Suprapubic skin (tissue), 3 donors: ENCODE results near the gene TXLNB.

Source experiments
- POLR2A ChIP-seq, 2 donors: fragments of 450-650 bp; IDR thresholded peaks; one replicate each; pipeline ENCODE4 v1.6.1; 2017; ENCODE audit warnings: antibody characterized with exemption in 2 of 2, mild to moderate bottlenecking in 2 of 2, moderate library complexity in 2 of 2
- TF ChIP-seq, protein P1 (sequence below), 2 donors: fragments of 200-600 bp in 1 of 2; fragments of 450-650 bp in 1 of 2; sonication (generic) in 1 of 2; IDR thresholded peaks; one replicate each; pipeline ENCODE4 v1.5.1; 2016 to 2019; ENCODE audit warnings: antibody characterized with exemption in 2 of 2, mild to moderate bottlenecking in 1 of 2, moderate library complexity in 1 of 2

DNA sequence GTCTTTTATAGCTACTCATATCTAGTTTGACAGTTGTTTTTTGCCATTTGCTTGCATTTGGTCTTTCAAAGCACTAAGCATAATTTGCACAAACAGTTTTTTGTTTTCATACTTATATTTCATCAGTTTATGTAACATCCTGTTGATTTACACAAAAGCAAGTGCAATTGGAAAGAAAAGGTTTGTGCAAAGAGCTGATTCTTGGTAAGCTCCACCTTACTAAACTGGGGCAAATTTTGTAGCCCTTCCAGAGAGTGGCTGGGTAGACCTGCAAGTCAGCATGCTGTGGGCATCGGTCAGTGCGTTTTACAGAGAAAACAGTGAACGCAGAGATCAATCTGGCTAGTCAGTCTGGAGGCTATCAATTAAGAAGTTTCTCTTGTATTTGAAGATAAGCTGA lies 34.5 kb downstream of the TXLNB start:
- TF ChIP-seq, protein P1, sequence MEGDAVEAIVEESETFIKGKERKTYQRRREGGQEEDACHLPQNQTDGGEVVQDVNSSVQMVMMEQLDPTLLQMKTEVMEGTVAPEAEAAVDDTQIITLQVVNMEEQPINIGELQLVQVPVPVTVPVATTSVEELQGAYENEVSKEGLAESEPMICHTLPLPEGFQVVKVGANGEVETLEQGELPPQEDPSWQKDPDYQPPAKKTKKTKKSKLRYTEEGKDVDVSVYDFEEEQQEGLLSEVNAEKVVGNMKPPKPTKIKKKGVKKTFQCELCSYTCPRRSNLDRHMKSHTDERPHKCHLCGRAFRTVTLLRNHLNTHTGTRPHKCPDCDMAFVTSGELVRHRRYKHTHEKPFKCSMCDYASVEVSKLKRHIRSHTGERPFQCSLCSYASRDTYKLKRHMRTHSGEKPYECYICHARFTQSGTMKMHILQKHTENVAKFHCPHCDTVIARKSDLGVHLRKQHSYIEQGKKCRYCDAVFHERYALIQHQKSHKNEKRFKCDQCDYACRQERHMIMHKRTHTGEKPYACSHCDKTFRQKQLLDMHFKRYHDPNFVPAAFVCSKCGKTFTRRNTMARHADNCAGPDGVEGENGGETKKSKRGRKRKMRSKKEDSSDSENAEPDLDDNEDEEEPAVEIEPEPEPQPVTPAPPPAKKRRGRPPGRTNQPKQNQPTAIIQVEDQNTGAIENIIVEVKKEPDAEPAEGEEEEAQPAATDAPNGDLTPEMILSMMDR (IDR thresholded peaks at IDR 0.05): no peak
- TF ChIP-seq POLR2A (IDR thresholded peaks at IDR 0.05): no peak
